Stimulated activated CD4-positive, alpha-beta T cell treated with anti-CD3 and anti-CD28 coated beads, Interleukin-4, amount 100 ng/mL, for 4 hours (primary cell): ENCODE data around the gene APCDD1.
A peak's percentile ranks its signal among the peaks of the same experiment; 100 is the strongest.
"Not testable (repeated sequence)": the region's sequence is repeated elsewhere in the genome, so short reads cannot be mapped to it uniquely, and the experiment has no call there.

Source experiments
- DNase-seq, 2 experiments: peaks; one replicate each; pipeline ENCODE4 v3.0.0-alpha.2; 2020

APCDD1 gene

GRCh38 chr18:10530852-10531251 is 76.4 kb downstream of the APCDD1 start:
- DNase-seq, result peak; percentile 17 to 40

- DNase-seq, result no peak
These were observed 78.7 kb downstream of the APCDD1 start for GRCh38 chr18:10533111-10533510.

GRCh38 chr18:10536280-10536679 is 81.8 kb downstream of the APCDD1 start:
- DNase-seq, result no peak

- DNase-seq, result no peak
These were observed 83.3 kb downstream of the APCDD1 start for GRCh38 chr18:10537765-10538164.

GRCh38 chr18:10539124-10539523 is 84.7 kb downstream of the APCDD1 start:
- DNase-seq, result not testable (repeated sequence)
